Gastroesophageal sphincter (tissue), 4 donors: ENCODE results near the gene COL4A6. TPM values are rescaled to one million over a fixed set of nuclear protein-coding genes. Genes with fewer than 3 reads are reported as not detected.

Experiments
- ATAC-seq: fragments of 150-250 bp; one replicate; pipeline ENCODE4 v1.9.1; 2016; ENCODE audit warnings: mild to moderate bottlenecking, moderate library complexity
- H3K27ac ChIP-seq, 4 donors: fragments of 200-600 bp; sonication (generic) in 3 of 4; 1 replicate in 3 of 4; 2 replicates in 1 of 4; pipeline ENCODE4 v1.5.1; 2016 to 2019
- H3K27me3 ChIP-seq: fragments of 200-600 bp; sonication (generic); one replicate; pipeline ENCODE4 v1.5.1; 2019
- H3K36me3 ChIP-seq, 2 donors: fragments of 200-600 bp; sonication (generic); one replicate each; pipeline ENCODE4 v1.5.1; 2019; ENCODE audit warnings: control low read depth in 1 of 2
- H3K4me1 ChIP-seq, 3 donors: fragments of 200-600 bp; sonication (generic); 1 replicate in 2 of 3; 2 replicates in 1 of 3; pipeline ENCODE4 v1.5.1; 2016 to 2019; ENCODE audit warnings: control low read depth in 2 of 3
- H3K4me3 ChIP-seq, 2 donors: fragments of 200-600 bp; sonication (generic); one replicate each; pipeline ENCODE4 v1.5.1; 2019; ENCODE audit warnings: mild to moderate bottlenecking in 1 of 2, moderate library complexity in 1 of 2
- H3K9me3 ChIP-seq, 3 donors: fragments of 200-600 bp; sonication (generic); one replicate each; pipeline ENCODE4 v1.5.1; 2017 to 2019; ENCODE audit warnings: control low read depth in 2 of 3
- EP300 ChIP-seq: sonication (generic); formaldehyde crosslinking; IDR thresholded peaks from one replicate; pipeline ENCODE4 v1.6.1; 2017; ENCODE audit warnings: antibody characterized with exemption, mild to moderate bottlenecking
- POLR2A ChIP-seq, 2 donors: fragments of 450-650 bp; IDR thresholded peaks; one replicate each; pipeline ENCODE4 v1.6.1; 2017; ENCODE audit warnings: antibody characterized with exemption in 2 of 2, mild to moderate bottlenecking in 2 of 2, moderate library complexity in 1 of 2
- POLR2AphosphoS5 ChIP-seq: sonication (generic); formaldehyde crosslinking; IDR thresholded peaks from one replicate; pipeline ENCODE4 v1.6.1; 2017; ENCODE audit warnings: antibody characterized with exemption
- WGBS, 2 donors: methylation state at CpG; one replicate each; pipeline ENCODE4 v1.1.5; 2018; ENCODE audit warnings: low coverage in 1 of 2; 5-methylcytosine and 5-hydroxymethylcytosine counted together
- total RNA-seq, 4 donors: library from RNA; depleted of rRNA; stranded (reverse); fragments of >200 nt; gene quantifications; one replicate each; pipeline ENCODE4 v1.1.0, GENCODE V29; 2016
- TF ChIP-seq, protein P1 (sequence below), 4 experiments: fragments of 200-600 bp in 2 of 4; fragments of 450-650 bp in 2 of 4; sonication (generic) in 1 of 4; IDR thresholded peaks; one replicate each; pipeline ENCODE4 v1.5.1; 2017 to 2019; ENCODE audit warnings: antibody characterized with exemption in 4 of 4, mild to moderate bottlenecking in 2 of 4, moderate library complexity in 2 of 4

COL4A6 gene
- total RNA-seq, 4 donors from 2014 or later: 103 to 369 (median 213) TPM

DNA sequence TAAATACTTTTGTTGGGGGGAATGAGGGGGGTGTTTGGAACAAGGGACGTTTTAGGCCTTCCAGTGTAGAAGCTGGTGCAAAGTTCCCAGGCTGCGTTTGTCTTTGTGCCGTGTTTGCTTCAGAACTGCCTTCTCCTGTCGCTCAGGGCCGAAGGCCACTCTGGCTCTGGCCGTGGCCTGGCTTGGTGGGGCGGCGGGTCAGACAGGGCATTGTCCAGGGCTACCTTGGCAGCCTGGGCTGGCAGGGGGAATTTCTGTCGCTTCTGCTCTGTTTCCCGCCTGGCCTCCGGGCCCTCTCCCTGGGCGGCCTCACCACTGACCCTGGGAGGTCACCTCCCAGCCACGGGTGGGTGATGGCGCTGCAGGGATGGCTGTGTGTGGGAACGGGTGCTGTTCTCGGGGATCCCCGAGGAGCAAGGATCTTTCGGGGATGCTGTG is 140.0 kb downstream of the COL4A6 start:
- H3K9me3 ChIP-seq: no peaks in the 10 kb centered on the region
- TF ChIP-seq EP300 (no peak), POLR2AphosphoS5 (no peak), POLR2A (IDR thresholded peaks at IDR 0.05) (no peak)
- TF ChIP-seq, protein P1, sequence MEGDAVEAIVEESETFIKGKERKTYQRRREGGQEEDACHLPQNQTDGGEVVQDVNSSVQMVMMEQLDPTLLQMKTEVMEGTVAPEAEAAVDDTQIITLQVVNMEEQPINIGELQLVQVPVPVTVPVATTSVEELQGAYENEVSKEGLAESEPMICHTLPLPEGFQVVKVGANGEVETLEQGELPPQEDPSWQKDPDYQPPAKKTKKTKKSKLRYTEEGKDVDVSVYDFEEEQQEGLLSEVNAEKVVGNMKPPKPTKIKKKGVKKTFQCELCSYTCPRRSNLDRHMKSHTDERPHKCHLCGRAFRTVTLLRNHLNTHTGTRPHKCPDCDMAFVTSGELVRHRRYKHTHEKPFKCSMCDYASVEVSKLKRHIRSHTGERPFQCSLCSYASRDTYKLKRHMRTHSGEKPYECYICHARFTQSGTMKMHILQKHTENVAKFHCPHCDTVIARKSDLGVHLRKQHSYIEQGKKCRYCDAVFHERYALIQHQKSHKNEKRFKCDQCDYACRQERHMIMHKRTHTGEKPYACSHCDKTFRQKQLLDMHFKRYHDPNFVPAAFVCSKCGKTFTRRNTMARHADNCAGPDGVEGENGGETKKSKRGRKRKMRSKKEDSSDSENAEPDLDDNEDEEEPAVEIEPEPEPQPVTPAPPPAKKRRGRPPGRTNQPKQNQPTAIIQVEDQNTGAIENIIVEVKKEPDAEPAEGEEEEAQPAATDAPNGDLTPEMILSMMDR (IDR thresholded peaks at IDR 0.05): no peak
- WGBS, 2 donors: no CpG with 5 or more reads among the region's 18 CpGs
- no peaks in the 10 kb centered on the region for H3K36me3 ChIP-seq
- peaks cover 0 to 53% (median 0%) of the 10 kb centered on the region in 3 donors for H3K4me1 ChIP-seq
- H3K4me3 ChIP-seq: no peak overlapping the region
- H3K27me3 ChIP-seq: no peaks in the 10 kb centered on the region
- peak overlapping the region; percentile 31 to 81 (median 77) for H3K27ac ChIP-seq
- ATAC-seq: peak; percentile 17

- Histone ChIP-seq H3K9me3 (no peaks in the 10 kb centered on the region), H3K4me1 (peaks cover 0 to 50% (median 0%) of the 10 kb centered on the region in 3 donors), H3K27ac (peak overlapping the region in 3 of 4 donors; percentile 76 to 81 (median 78)), H3K4me3 (no peak overlapping the region), H3K27me3 (no peaks in the 10 kb centered on the region), H3K36me3 (no peaks in the 10 kb centered on the region)
- ATAC-seq: no peak
- no peak for TF ChIP-seq POLR2AphosphoS5
- no peak for TF ChIP-seq POLR2A (IDR thresholded peaks at IDR 0.05)
- no peak for TF ChIP-seq EP300
- TF ChIP-seq, protein P1 (IDR thresholded peaks at IDR 0.05): no peak
Measured at GRCh38 chrX:108297290-108297689, 140.9 kb downstream of the COL4A6 start.

DNA sequence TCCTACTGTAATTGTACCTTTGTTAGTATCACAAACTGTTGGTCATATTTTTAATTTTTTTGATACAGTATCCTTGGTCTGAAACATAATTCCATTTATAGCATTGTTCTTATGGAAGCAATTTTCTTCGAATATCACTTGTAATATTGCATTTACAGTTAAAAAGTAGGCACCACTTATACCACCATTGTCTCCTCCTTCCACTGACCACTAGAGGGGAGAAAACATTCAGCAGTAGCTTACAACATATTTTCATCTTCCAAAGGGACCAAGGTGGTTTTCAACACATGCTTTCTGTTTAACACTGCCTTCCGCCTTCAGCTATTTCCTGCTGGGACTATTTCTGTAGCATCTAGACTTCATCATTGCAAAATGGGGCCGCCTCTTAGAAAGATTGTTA is 146.2 kb downstream of the COL4A6 start:
- peaks cover 0 to 26% (median 0%) of the 10 kb centered on the region in 3 donors for H3K4me1 ChIP-seq

DNA sequence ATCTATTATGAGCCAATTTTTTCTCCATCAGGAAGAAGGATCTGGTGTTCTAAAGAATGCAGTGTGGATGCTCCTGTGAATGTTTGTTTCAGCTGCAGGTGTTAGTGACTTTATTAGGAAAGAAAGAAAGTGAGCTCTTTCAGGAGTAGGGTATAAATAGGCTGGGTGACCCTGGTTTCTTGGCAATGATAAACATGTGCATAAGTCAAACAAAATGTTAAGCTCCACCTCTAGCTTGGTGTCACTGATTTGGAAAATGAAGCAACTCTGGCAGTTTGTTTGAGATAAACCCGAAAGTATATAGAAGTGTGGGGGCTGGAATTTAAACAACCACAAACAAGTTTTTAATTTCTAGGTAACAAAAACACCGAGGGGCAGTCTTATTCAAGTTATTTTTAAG is 152.3 kb downstream of the COL4A6 start:
- TF ChIP-seq POLR2AphosphoS5: peak; percentile 45
- TF ChIP-seq EP300: no peak
- TF ChIP-seq, protein P1 (IDR thresholded peaks at IDR 0.05): no peak
- TF ChIP-seq POLR2A (IDR thresholded peaks at IDR 0.05): no peak
- 23 to 24% methylated on average over 2 of the region's 2 CpGs for WGBS, 2 donors
- Histone ChIP-seq H3K27me3 (no peaks in the 10 kb centered on the region), H3K27ac (peak overlapping the region; percentile 66 to 79 (median 73)), H3K4me1 (peaks cover 0 to 30% (median 0%) of the 10 kb centered on the region in 3 donors), H3K4me3 (no peak overlapping the region), H3K36me3 (no peaks in the 10 kb centered on the region), H3K9me3 (no peaks in the 10 kb centered on the region)
- peak; percentile 70 for ATAC-seq

More for the DNA sequence above, 146.2 kb downstream of the COL4A6 start:
- TF ChIP-seq POLR2AphosphoS5 (no peak), EP300 (no peak), POLR2A (IDR thresholded peaks at IDR 0.05) (no peak)
- TF ChIP-seq, protein P1 (IDR thresholded peaks at IDR 0.05): no peak
- no peaks in the 10 kb centered on the region for H3K27me3 ChIP-seq
- no peak for ATAC-seq
- H3K36me3 ChIP-seq: no peaks in the 10 kb centered on the region
- H3K9me3 ChIP-seq: no peaks in the 10 kb centered on the region
- H3K27ac ChIP-seq: peak overlapping the region in 1 of 4 donors; percentile 79
- H3K4me3 ChIP-seq: no peak overlapping the region
- WGBS, 2 donors: 89% methylated on average over 3 of the region's 3 CpGs

- Histone ChIP-seq H3K36me3 (no peaks in the 10 kb centered on the region), H3K4me3 (no peak overlapping the region), H3K4me1 (peaks cover 0 to 30% (median 0%) of the 10 kb centered on the region in 3 donors), H3K27me3 (no peaks in the 10 kb centered on the region), H3K9me3 (no peaks in the 10 kb centered on the region), H3K27ac (peak overlapping the region; percentile 66 to 79 (median 73))
- 33% methylated on average over 1 of the region's 2 CpGs; no CpG with 5 or more reads in 1 of the 2 donors for WGBS, 2 donors
- TF ChIP-seq POLR2AphosphoS5: no peak
- TF ChIP-seq POLR2A (IDR thresholded peaks at IDR 0.05): no peak
- TF ChIP-seq, protein P1 (IDR thresholded peaks at IDR 0.05): no peak
- TF ChIP-seq EP300: no peak
- ATAC-seq: no peak
Measured at GRCh38 chrX:108285356-108285755, 152.9 kb downstream of the COL4A6 start.
